MM.1S (cell line): Measurements from ENCODE around the gene ADAMTS9.

Experiments used
- DNase-seq: peaks from one replicate; pipeline ENCODE4 v3.0.0-alpha.2; 2015
- H2AFZ ChIP-seq: fragments of 300-600 bp; sonication (generic); 2 replicates; pipeline ENCODE4 v1.6.0; 2016; ENCODE audit warnings: antibody characterized with exemption, low read length
- H3F3A ChIP-seq: fragments of 300-600 bp; sonication (generic); 2 replicates; pipeline ENCODE4 v1.6.1; 2016; ENCODE audit warnings: mild to moderate bottlenecking, antibody characterized with exemption, low read length, moderate library complexity, mixed read lengths; ENCODE audit not compliant: insufficient read depth
- H3K27ac ChIP-seq: fragments of 300-600 bp; sonication (generic); 2 replicates; pipeline ENCODE4 v1.5.1; 2016; ENCODE audit warnings: mild to moderate bottlenecking, low read length
- H3K27me3 ChIP-seq: fragments of 300-600 bp; sonication (generic); replicated peaks from 2 replicates; pipeline ENCODE4 v1.6.0; 2016; ENCODE audit warnings: low read length; ENCODE audit not compliant: insufficient read depth
- H3K36me3 ChIP-seq: fragments of 300-600 bp; sonication (generic); replicated peaks from 2 replicates; pipeline ENCODE4 v1.6.1; 2016; ENCODE audit warnings: mild to moderate bottlenecking, low read length, mixed read lengths; ENCODE audit not compliant: insufficient read depth
- H3K4me1 ChIP-seq: fragments of 300-600 bp; sonication (generic); 2 replicates; pipeline ENCODE4 v1.6.1; 2016; ENCODE audit warnings: low read length, mixed read lengths
- H3K4me2 ChIP-seq: fragments of 300-600 bp; sonication (generic); 2 replicates; pipeline ENCODE4 v1.6.0; 2016; ENCODE audit warnings: low read depth, low read length
- H3K4me3 ChIP-seq: fragments of 300-600 bp; sonication (generic); 2 replicates; pipeline ENCODE4 v1.5.1; 2016; ENCODE audit warnings: low read length, mixed read lengths
- H3K79me2 ChIP-seq: fragments of 300-600 bp; sonication (generic); 2 replicates; pipeline ENCODE4 v1.6.1; 2016; ENCODE audit warnings: mixed run types, low read length, mixed read lengths
- H3K9ac ChIP-seq: fragments of 300-600 bp; sonication (generic); 2 replicates; pipeline ENCODE4 v1.6.1; 2016; ENCODE audit warnings: low read length, mixed read lengths
- H3K9me2 ChIP-seq: fragments of 300-600 bp; sonication (generic); replicated peaks from 2 replicates; pipeline ENCODE4 v1.6.1; 2016; ENCODE audit warnings: mild to moderate bottlenecking, low read length, mixed read lengths; ENCODE audit not compliant: insufficient read depth
- H3K9me3 ChIP-seq: fragments of 300-600 bp; sonication (generic); replicated peaks from 2 replicates; pipeline ENCODE4 v1.6.1; 2016; ENCODE audit warnings: mild to moderate bottlenecking, low read length, mixed read lengths; ENCODE audit not compliant: insufficient read depth
- H4K20me1 ChIP-seq: fragments of 300-600 bp; sonication (generic); 2 replicates; pipeline ENCODE4 v1.6.1; 2016; ENCODE audit warnings: mild to moderate bottlenecking, low read length, moderate library complexity, mixed read lengths; ENCODE audit not compliant: insufficient read depth
- CTCF ChIP-seq: fragments of 300-600 bp; sonication (generic); IDR thresholded peaks from 2 replicates; pipeline ENCODE4 v1.5.1; 2016; ENCODE audit warnings: antibody characterized with exemption, low read length, mixed read lengths
- EZH2 ChIP-seq: fragments of 300-600 bp; sonication (generic); optimal IDR thresholded peaks from 2 replicates; pipeline ENCODE3; 2017; ENCODE audit warnings: low read depth, mild to moderate bottlenecking, antibody characterized with exemption, low read length, mixed read lengths
- EZH2phosphoT487 ChIP-seq: fragments of 300-600 bp; sonication (generic); IDR thresholded peaks from 2 replicates; pipeline ENCODE4 v1.6.1; 2018; ENCODE audit warnings: antibody characterized with exemption, low read length

Gene ADAMTS9

GRCh38 chr3:64539451-64540196, 148.2 kb downstream of the ADAMTS9 start:
- Histone ChIP-seq H3K4me2 (no peak overlapping the region), H3K36me3 (no peaks in the 10 kb centered on the region), H3K9me3 (no peaks in the 10 kb centered on the region), H4K20me1 (no peaks in the 10 kb centered on the region), H3K79me2 (no peaks in the 10 kb centered on the region), H3K27ac (no peak overlapping the region), H3K4me3 (no peak overlapping the region), H3F3A (no peaks in the 10 kb centered on the region), H3K9ac (no peak overlapping the region), H3K9me2 (no peaks in the 10 kb centered on the region), H3K4me1 (peaks cover under 1% of the 10 kb centered on the region; the same call in 1 of the 2 replicates), H3K27me3 (peaks cover 36% of the 10 kb centered on the region), H2AFZ (no peak overlapping the region)
- DNase-seq: no peak
- TF ChIP-seq EZH2phosphoT487: no peak
- no peak for TF ChIP-seq EZH2
- TF ChIP-seq CTCF: no peak

- Histone ChIP-seq H4K20me1 (no peaks in the 10 kb centered on the region; the same call in 1 of the 2 replicates), H3K27me3 (peaks cover 64% of the 10 kb centered on the region), H3K27ac (no peak overlapping the region)
These were observed 151.6 kb downstream of the ADAMTS9 start for GRCh38 chr3:64536166-64536565.

GRCh38 chr3:64533617-64534317, 154.0 kb downstream of the ADAMTS9 start:
- TF ChIP-seq CTCF (peak; percentile 92), EZH2phosphoT487 (0 out of 2 replicates have a peak, but pooled peaks have one; percentile 66), EZH2 (no peak)
- peaks cover 80% of the 10 kb centered on the region for H3K27me3 ChIP-seq
- peak overlapping the region; percentile 54 for H3K4me2 ChIP-seq
- no peak overlapping the region for H3K9ac ChIP-seq
- H3K79me2 ChIP-seq: no peaks in the 10 kb centered on the region
- H2AFZ ChIP-seq: no peak overlapping the region
- no peaks in the 10 kb centered on the region for H3K9me2 ChIP-seq
- H3F3A ChIP-seq: peaks cover 5% of the 10 kb centered on the region
- no peaks in the 10 kb centered on the region for H3K9me3 ChIP-seq
- H3K4me1 ChIP-seq: peaks cover 6% of the 10 kb centered on the region; the same call in 1 of the 2 replicates
- no peaks in the 10 kb centered on the region; the same call in 1 of the 2 replicates for H4K20me1 ChIP-seq
- peak overlapping the region; percentile 25 for H3K4me3 ChIP-seq
- peak; percentile 83 for DNase-seq
- no peaks in the 10 kb centered on the region for H3K36me3 ChIP-seq
- no peak overlapping the region for H3K27ac ChIP-seq

More at GRCh38 chr3:64536166-64536565, 151.6 kb downstream of the ADAMTS9 start:
- Histone ChIP-seq H3K36me3 (no peaks in the 10 kb centered on the region), H3K9ac (no peak overlapping the region), H3K9me3 (no peaks in the 10 kb centered on the region), H3K4me2 (no peak overlapping the region), H3K4me1 (peaks cover 6% of the 10 kb centered on the region; the same call in 1 of the 2 replicates), H3K79me2 (no peaks in the 10 kb centered on the region), H2AFZ (no peak overlapping the region), H3F3A (peaks cover 5% of the 10 kb centered on the region), H3K9me2 (no peaks in the 10 kb centered on the region), H3K4me3 (no peak overlapping the region)
- DNase-seq: no peak
- no peak for TF ChIP-seq EZH2
- no peak for TF ChIP-seq EZH2phosphoT487
- TF ChIP-seq CTCF: no peak
